ENCODE measurements around the gene ZC3H12D. TPM values are rescaled to one million over a fixed set of nuclear protein-coding genes. Genes with fewer than 3 reads are reported as not detected.

The ZC3H12D gene
- total and polyA plus RNA-seq, 2 experiments from 2014 or later = 0.07 TPM; not detected in 1

GRCh38 chr6:149501201-149501600 lies 16.4 kb upstream of the ZC3H12D start (continued):
- TF ChIP-seq, protein P1, sequence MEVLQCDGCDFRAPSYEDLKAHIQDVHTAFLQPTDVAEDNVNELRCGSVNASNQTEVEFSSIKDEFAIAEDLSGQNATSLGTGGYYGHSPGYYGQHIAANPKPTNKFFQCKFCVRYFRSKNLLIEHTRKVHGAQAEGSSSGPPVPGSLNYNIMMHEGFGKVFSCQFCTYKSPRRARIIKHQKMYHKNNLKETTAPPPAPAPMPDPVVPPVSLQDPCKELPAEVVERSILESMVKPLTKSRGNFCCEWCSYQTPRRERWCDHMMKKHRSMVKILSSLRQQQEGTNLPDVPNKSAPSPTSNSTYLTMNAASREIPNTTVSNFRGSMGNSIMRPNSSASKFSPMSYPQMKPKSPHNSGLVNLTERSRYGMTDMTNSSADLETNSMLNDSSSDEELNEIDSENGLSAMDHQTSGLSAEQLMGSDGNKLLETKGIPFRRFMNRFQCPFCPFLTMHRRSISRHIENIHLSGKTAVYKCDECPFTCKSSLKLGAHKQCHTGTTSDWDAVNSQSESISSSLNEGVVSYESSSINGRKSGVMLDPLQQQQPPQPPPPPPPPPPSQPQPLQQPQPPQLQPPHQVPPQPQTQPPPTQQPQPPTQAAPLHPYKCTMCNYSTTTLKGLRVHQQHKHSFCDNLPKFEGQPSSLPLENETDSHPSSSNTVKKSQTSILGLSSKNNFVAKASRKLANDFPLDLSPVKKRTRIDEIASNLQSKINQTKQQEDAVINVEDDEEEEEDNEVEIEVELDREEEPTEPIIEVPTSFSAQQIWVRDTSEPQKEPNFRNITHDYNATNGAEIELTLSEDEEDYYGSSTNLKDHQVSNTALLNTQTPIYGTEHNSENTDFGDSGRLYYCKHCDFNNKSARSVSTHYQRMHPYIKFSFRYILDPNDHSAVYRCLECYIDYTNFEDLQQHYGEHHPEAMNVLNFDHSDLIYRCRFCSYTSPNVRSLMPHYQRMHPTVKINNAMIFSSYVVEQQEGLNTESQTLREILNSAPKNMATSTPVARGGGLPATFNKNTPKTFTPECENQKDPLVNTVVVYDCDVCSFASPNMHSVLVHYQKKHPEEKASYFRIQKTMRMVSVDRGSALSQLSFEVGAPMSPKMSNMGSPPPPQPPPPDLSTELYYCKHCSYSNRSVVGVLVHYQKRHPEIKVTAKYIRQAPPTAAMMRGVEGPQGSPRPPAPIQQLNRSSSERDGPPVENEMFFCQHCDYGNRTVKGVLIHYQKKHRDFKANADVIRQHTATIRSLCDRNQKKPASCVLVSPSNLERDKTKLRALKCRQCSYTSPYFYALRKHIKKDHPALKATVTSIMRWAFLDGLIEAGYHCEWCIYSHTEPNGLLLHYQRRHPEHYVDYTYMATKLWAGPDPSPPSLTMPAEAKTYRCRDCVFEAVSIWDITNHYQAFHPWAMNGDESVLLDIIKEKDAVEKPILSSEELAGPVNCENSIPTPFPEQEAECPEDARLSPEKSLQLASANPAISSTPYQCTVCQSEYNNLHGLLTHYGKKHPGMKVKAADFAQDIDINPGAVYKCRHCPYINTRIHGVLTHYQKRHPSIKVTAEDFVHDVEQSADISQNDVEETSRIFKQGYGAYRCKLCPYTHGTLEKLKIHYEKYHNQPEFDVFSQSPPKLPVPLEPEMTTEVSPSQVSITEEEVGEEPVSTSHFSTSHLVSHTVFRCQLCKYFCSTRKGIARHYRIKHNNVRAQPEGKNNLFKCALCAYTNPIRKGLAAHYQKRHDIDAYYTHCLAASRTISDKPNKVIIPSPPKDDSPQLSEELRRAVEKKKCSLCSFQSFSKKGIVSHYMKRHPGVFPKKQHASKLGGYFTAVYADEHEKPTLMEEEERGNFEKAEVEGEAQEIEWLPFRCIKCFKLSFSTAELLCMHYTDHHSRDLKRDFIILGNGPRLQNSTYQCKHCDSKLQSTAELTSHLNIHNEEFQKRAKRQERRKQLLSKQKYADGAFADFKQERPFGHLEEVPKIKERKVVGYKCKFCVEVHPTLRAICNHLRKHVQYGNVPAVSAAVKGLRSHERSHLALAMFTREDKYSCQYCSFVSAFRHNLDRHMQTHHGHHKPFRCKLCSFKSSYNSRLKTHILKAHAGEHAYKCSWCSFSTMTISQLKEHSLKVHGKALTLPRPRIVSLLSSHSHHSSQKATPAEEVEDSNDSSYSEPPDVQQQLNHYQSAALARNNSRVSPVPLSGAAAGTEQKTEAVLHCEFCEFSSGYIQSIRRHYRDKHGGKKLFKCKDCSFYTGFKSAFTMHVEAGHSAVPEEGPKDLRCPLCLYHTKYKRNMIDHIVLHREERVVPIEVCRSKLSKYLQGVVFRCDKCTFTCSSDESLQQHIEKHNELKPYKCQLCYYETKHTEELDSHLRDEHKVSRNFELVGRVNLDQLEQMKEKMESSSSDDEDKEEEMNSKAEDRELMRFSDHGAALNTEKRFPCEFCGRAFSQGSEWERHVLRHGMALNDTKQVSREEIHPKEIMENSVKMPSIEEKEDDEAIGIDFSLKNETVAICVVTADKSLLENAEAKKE (CRISPR knock-in tag; IDR thresholded peaks at IDR 0.05) = no peak
- no peak for TF ChIP-seq EZH2phosphoT487 (IDR thresholded peaks at IDR 0.05; ENCODE audit: unreplicated experiment)
- no peak for TF ChIP-seq JUNB (IDR thresholded peaks at IDR 0.05; ENCODE audit: unreplicated experiment)
- TF ChIP-seq EZH2 (IDR thresholded peaks at IDR 0.05; ENCODE audit: low read depth, unreplicated experiment) = no peak
- no peak for TF ChIP-seq ZNF114 (CRISPR knock-in tag; IDR thresholded peaks at IDR 0.05)
- no peak for TF ChIP-seq STAT1 (IDR thresholded peaks at IDR 0.05; ENCODE audit: unreplicated experiment)
- no peak for TF ChIP-seq POLR2AphosphoS5 (IDR thresholded peaks at IDR 0.05; ENCODE audit: low read depth)
- no peak for TF ChIP-seq CREB1 (CRISPR knock-in tag; IDR thresholded peaks at IDR 0.05; ENCODE audit: low read depth)

GRCh38 chr6:149500096-149500495 lies 15.3 kb upstream of the ZC3H12D start:
- Histone ChIP-seq H3K4me3 (no peak overlapping the region), H3K4me1 (ENCODE audit: insufficient read depth) (no peaks in the 10 kb centered on the region), H4K20me1 (replicated peaks; ENCODE audit: insufficient read depth) (no peaks in the 10 kb centered on the region), H3K36me3 (ENCODE audit: insufficient read depth) (0 out of 2 replicates have a peak, but pooled peaks cover under 1% of the 10 kb centered on the region), H3K4me2 (no peak overlapping the region), H2AFZ (no peak overlapping the region), H3K79me2 (replicated peaks; ENCODE audit: insufficient read depth) (no peaks in the 10 kb centered on the region), H3K27ac (ENCODE audit: low read depth) (no peak overlapping the region), H3F3A (replicated peaks; ENCODE audit: low read depth) (no peaks in the 10 kb centered on the region), H3K27me3 (ENCODE audit: insufficient read depth) (no peaks in the 10 kb centered on the region), H3K9me2 (ENCODE audit: insufficient read depth) (no peaks in the 10 kb centered on the region)
- Mint-ChIP-seq H3K27me3 (ENCODE audit: insufficient read depth, low read depth, poor library complexity) (peaks cover 2% of the 10 kb centered on the region), H3K9me3 (no peaks in the 10 kb centered on the region; the same call in 2 of the 3 replicates), H3K4me3 (no peak overlapping the region), H3K27ac (no peak overlapping the region), H3K4me1 (peaks cover 8% of the 10 kb centered on the region; the same call in 2 of the 3 replicates), H3K36me3 (ENCODE audit: low read depth) (no peaks in the 10 kb centered on the region)
- DNase-seq (ENCODE audit: low spot score) (no peak), ATAC-seq (no peak)
- TF ChIP-seq STAT1 (IDR thresholded peaks at IDR 0.05; ENCODE audit: unreplicated experiment) = no peak
- TF ChIP-seq EZH2 (IDR thresholded peaks at IDR 0.05; ENCODE audit: low read depth, unreplicated experiment) = no peak
- no peak for TF ChIP-seq NANOG (IDR thresholded peaks at IDR 0.05; ENCODE audit: borderline replicate concordance)
- TF ChIP-seq, protein P2, sequence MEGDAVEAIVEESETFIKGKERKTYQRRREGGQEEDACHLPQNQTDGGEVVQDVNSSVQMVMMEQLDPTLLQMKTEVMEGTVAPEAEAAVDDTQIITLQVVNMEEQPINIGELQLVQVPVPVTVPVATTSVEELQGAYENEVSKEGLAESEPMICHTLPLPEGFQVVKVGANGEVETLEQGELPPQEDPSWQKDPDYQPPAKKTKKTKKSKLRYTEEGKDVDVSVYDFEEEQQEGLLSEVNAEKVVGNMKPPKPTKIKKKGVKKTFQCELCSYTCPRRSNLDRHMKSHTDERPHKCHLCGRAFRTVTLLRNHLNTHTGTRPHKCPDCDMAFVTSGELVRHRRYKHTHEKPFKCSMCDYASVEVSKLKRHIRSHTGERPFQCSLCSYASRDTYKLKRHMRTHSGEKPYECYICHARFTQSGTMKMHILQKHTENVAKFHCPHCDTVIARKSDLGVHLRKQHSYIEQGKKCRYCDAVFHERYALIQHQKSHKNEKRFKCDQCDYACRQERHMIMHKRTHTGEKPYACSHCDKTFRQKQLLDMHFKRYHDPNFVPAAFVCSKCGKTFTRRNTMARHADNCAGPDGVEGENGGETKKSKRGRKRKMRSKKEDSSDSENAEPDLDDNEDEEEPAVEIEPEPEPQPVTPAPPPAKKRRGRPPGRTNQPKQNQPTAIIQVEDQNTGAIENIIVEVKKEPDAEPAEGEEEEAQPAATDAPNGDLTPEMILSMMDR (conservative IDR thresholded peaks at IDR 0.05; ENCODE audit: low read depth in 2 of 2) = no peak
